HG02623 (cell line): ENCODE results near the gene RMI1.
A peak's percentile ranks its signal among the peaks of the same experiment; 100 is the strongest.
"Not testable (repeated sequence)": the region's sequence is repeated elsewhere in the genome, so short reads cannot be mapped to it uniquely, and the experiment has no call there.

Experiments used
- ATAC-seq: cut with Tn5 transposase; IDR thresholded peaks from one replicate; pipeline ENCODE4 v1.9.1; 2021; ENCODE audit warnings: moderate library complexity; ENCODE audit not compliant: unreplicated experiment

Gene RMI1

GRCh38 chr9:83980395-83981125 lies at the start of gene RMI1:
RMI1 (plus strand) TSS chr9:83980805; CDS start chr9:84000987, 20,182 bp downstream.
- peak; percentile 61 for ATAC-seq

- ATAC-seq = no peak
These were observed 49.7 kb upstream of the RMI1 start for GRCh38 chr9:83930881-83931280.

GRCh38 chr9:83932011-83932410 lies 48.6 kb upstream of the RMI1 start:
- ATAC-seq = no peak

GRCh38 chr9:83932851-83933250 lies 47.8 kb upstream of the RMI1 start:
- ATAC-seq = no peak

GRCh38 chr9:83933790-83934189 lies 46.8 kb upstream of the RMI1 start:
- no peak for ATAC-seq

- no peak for ATAC-seq
These were observed 45.9 kb upstream of the RMI1 start for GRCh38 chr9:83934569-83935275.

GRCh38 chr9:83935276-83935935 lies 45.2 kb upstream of the RMI1 start:
- no peak for ATAC-seq

- no peak for ATAC-seq
These were observed 44.1 kb upstream of the RMI1 start for GRCh38 chr9:83936523-83936922.

- ATAC-seq = peak; percentile 57
These were observed 42.6 kb upstream of the RMI1 start for GRCh38 chr9:83937861-83938455.

- ATAC-seq = no peak
These were observed 39.9 kb upstream of the RMI1 start for GRCh38 chr9:83940590-83941303.

- not testable (repeated sequence) for ATAC-seq
These were observed 32.5 kb upstream of the RMI1 start for GRCh38 chr9:83948096-83948495.

GRCh38 chr9:83956086-83956435 lies 24.5 kb upstream of the RMI1 start:
- peak; percentile 44 for ATAC-seq

GRCh38 chr9:83956436-83957247 lies 24.0 kb upstream of the RMI1 start:
- peak; percentile 86 for ATAC-seq

- no peak for ATAC-seq
These were observed 23.4 kb upstream of the RMI1 start for GRCh38 chr9:83957248-83957513.

- ATAC-seq = no peak
These were observed 21.5 kb upstream of the RMI1 start for GRCh38 chr9:83959061-83959460.

- no peak for ATAC-seq
These were observed 19.6 kb upstream of the RMI1 start for GRCh38 chr9:83960991-83961390.

GRCh38 chr9:83962165-83962564 lies 18.4 kb upstream of the RMI1 start:
- ATAC-seq = no peak

- ATAC-seq = no peak
These were observed 15.6 kb upstream of the RMI1 start for GRCh38 chr9:83964973-83965349.

GRCh38 chr9:83965350-83966208 lies 15.0 kb upstream of the RMI1 start:
- no peak for ATAC-seq

- no peak for ATAC-seq
These were observed 14.4 kb upstream of the RMI1 start for GRCh38 chr9:83966209-83966582.
